Eye (tissue), 1 donor: ENCODE data around the gene AHNAK2.
"Not testable (repeated sequence)": the region's sequence is repeated elsewhere in the genome, so short reads cannot be mapped to it uniquely, and the experiment has no call there.

Source experiments
- DNase-seq: peaks from one replicate; pipeline ENCODE4 v3.0.0-alpha.2; 2015

AHNAK2 gene

DNA sequence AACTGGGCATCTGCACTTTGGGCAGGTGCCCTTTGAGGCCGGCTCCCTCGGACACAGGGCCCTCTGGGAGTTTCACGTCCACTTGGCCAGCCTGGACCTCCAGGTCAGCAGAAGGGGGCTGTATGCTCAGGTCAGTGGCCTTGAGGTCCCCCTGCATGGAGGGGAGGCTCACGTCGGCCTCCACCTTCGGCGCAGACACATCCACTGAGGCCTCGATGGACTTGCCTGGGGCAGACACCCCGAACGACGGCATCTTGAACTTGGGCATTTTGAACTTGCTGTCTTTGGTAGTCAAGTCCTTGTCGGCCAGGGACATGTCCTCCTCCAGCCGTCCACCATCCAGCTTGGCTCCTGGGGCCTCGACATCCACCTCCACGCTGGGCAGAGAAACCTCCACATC, 27.5 kb downstream of the AHNAK2 start:
- DNase-seq = not testable (repeated sequence)

DNA sequence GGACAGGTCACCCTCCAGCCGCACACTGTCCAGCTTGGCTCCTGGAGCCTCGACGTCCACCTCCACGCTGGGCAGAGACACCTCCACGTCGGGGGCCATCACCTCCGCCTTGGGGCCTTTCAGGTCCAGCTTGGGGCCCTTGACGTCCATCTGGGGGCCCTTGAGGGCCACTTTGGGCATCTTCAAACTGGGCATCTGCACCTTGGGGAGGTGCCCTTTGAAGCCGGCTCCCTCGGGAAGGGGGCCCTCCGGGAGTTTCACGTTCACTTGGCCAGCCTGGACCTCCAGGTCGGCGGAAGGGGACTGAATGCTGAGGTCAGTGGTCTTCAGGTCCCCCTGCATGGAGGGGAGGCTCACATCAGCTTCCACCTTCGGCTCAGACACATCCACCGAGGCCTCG, 28.2 kb downstream of the AHNAK2 start:
- DNase-seq = no peak

DNA sequence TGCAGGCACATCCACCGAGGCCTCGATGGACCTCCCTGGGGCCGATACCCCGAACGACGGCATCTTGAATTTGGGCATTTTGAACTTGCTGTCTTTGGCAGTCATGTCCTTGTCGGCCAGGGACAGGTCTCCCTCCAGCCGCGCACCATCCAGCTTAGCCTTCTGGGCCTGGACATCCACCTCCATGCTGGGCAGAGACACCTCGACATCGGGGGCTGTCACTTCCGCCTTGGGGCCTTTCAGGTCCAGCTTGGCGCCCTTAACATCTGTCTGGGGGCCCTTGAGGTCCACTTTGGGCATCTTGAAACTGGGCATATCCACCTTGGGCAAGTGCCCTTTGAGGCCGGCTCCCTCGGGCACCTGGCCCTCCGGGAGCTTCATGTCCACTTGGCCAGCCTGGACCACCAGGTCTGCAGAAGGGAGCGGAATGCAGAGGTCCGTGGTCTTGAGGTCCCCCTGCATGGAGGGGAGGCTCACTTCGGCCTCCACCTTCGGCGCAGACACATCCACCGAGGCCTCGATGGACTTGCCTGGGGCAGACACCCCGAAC, 28.7 kb downstream of the AHNAK2 start:
- not testable (repeated sequence) for DNase-seq

DNA sequence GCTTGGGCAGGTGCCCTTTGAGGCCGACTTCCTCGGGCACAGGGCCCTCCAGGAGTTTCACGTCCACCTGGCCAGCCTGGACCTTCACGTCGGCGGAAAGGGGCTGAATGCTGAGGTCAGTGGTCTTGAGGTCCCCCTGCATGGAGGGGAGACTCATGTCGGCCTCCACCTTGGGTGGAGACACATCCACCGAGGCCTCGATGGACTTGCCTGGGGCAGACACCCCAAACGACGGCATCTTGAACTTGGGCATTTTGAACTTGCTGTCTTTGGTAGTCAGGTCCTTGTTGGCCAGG, 29.5 kb downstream of the AHNAK2 start:
- no peak for DNase-seq

DNA sequence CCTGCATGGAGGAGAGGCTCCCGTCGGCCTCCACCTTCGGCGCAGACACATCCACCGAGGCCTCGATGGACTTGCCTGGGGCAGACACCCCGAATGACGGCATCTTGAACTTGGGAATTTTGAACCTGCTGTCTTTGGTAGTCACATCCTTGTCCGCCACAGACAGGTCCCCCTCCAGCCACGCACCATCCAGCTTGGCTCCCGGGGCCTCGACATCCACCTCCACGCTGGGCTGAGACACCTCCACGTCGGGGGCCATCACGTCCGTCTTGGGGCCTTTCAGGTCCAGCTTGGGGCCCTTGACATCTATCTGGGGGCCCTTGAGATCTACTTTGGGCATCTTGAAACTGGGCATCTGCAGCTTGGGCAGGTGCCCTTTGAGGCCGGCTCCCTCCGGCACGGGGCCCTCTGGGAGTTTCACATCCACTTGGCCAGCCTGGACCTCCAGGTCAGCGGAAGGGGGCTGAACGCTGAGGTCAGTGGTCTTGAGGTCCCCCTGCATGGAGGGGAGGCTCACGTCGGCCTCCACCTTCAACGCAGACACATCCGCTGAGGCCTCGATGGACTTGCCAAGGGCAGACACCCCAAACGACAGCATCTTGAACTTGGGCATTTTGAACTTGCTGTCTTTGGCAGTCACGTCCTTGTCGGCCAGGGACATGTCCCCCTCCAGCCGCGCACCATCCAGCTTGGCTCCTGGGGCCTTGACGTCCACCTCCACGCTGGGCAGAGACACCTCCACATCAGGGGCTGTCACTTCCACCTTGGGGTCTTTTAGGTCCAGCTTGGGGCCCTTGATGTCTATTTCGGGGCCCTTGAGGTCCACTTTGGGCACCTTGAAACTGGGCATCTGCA, 30.1 kb downstream of the AHNAK2 start:
- not testable (repeated sequence) for DNase-seq

DNA sequence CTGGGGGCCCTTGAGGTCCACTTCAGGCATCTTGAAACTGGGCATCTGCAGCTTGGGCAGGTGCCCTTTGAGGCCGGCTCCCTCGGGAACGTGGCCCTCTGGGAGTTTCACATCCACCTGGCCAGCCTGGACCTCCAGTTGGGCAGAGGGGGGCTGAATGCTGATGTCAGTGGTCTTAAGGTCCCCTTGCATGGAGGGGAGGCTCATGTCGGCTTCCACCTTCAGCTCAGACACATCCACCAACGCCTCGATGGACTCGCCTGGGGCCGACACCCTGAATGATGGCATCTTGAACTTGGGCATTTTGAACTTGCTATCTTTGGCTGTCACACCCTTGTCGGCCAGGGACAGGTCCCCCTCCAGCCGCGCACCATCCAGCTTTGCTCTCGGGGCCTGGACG, 31.0 kb downstream of the AHNAK2 start:
- not testable (repeated sequence) for DNase-seq

DNA sequence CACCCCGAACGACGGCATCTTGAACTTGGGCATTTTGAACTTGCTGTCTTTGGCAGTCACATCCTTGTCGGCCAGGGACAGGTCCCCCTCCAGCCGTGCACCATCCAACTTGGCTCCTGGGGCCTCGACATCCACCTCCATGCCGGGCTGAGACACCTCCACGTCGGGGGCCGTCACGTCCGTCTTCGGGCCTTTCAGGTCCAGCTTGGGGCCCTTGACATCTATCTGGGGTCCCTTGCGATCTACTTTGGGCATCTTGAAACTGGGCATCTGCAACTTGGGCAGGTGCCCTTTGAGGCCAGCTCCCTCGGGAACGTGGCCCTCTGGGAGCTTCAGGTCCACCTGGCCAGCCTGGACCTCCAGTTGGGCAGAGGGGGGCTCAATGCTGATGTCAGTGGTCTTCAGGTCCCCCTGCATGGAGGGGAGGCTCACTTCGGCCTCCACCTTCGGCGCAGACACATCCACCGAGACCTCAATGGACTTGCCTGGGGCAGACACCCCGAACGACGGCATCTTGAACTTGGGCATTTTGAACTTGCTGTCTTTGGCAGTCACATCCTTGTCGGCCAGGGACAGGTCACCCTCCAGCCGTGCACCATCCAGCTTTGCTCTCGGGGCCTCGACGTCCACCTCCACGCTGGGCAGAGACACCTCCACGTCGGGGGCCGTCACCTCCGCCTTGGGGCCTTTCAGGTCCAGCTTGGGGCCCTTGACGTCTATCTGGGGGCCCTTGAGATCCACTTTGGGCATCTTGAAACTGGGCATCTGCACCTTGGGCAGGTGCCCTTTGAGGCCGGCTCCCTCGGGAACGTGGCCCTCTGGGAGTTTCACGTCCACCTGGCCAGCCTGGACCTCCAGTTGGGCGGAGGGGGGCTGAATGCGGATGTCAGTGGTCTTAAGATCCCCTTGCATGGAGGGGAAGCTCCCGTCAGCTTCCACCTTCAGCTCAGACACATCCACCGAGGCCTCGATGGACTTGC, 31.9 kb downstream of the AHNAK2 start:
- DNase-seq = not testable (repeated sequence)

DNA sequence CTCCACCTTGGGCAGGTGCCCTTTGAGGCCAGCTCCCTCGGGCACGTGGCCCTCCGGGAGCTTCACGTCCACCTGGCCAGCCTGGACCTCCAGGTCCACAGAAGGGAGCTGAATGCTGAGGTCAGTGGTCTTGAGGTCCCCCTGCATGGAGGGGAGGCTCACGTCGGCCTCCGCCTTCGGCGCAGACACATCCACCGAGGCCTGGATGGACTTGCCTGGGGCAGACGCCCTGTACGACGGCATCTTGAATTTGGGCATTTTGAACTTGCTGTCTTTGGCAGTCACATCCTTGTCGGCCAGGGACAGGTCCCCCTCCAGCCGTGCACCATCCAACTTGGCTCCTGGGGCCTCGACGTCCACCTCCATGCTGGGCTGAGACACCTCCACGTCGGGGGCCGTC, 32.9 kb downstream of the AHNAK2 start:
- DNase-seq = not testable (repeated sequence)

DNA sequence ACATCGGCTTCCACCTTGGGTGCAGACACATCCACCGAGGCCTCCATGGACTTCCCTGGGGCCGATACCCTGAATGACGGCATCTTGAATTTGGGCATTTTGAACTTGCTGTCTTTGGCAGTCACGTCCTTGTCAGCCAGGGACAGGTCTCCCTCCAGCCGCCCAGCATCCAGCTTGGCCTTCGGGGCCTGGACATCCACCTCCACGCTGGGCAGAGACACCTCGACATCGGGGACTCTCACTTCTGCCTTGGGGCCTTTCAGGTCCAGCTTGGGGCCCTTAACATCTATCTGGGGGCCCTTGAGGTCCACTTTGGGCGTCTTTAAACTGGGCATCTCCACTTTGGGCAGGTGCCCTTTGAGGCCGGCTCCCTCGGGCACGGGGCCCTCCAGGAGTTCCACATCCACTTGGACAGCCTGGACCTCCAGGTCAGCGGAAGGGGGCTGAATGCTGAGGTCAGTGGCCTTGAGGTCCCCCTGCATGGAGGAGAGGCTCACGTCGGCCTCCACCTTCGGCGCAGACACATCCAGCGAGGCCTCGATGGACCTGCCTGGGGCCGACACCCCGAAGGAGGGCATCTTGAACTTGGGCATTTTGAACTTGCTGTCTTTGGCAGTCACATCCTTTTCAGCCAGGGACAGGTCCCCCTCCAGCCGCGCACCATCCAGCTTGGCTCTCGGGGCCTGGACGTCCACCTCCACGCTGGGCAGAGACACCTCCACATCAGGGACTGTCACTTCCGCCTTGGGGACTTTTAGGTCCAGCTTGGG, 33.6 kb downstream of the AHNAK2 start:
- DNase-seq = not testable (repeated sequence)

DNA sequence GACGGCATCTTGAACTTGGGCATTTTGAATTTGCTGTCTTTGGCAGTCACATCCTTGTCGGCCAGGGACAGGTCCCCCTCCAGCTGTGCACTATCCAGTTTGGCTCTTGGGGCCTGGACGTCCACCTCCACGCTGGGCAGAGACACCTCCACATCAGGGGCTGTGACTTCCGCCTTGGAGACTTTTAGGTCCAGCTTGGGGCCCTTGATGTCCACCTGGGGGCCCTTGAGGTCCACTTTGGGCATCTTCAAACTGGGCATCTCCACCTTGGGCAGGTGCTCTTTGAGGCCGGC, 34.2 kb downstream of the AHNAK2 start:
- not testable (repeated sequence) for DNase-seq

DNA sequence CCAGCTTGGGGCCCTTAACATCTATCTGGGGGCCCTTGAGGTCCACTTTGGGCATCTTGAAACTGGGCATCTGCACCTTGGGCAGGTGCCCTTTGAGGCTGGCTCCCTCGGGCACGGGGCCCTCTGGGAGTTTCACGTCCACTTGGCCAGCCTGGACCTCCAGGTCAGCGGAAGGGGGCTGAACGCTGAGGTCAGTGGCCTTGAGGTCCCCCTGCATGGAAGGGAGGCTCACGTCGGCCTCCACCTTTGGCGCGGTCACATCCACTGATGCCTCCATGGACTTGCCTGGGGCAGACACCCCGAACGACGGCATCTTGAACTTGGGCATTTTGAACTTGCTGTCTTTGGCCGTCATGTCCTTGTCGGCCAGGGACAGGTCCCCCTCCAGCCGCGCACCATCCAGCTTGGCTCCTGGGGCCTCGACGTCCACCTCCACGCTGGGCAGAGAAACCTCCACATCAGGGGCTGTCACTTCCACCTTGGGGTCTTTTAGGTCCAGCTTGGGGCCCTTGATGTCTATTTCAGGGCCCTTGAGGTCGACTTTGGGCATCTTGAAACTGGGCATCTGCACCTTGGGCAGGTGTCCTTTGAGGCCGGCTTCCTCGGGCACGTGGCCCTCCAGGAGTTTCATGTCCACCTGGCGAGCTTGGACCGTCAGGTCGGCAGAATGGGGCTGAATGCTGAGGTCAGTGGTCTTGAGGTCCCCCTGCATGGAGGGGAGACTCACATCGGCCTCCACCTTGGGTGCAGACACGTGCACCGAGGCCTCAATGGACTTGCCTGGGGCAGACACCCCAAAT, 34.8 kb downstream of the AHNAK2 start:
- DNase-seq = not testable (repeated sequence)

DNA sequence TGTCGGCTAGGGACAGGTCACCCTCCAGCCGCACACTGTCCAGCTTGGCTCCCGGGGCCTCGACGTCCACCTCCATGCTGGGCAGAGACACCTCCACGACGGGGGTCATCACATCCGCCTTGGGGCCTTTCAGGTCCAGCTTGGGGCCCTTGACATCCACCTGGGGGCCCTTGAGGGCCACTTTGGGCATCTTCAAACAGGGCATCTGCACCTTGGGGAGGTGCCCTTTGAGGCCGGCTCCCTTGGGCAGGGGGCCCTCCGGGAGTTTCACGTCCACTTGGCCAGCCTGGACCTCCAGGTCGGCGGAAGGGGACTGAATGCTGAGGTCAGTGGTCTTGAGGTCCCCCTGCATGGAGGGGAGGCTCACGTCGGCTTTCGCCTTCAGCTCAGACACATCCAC, 35.6 kb downstream of the AHNAK2 start:
- DNase-seq = no peak

DNA sequence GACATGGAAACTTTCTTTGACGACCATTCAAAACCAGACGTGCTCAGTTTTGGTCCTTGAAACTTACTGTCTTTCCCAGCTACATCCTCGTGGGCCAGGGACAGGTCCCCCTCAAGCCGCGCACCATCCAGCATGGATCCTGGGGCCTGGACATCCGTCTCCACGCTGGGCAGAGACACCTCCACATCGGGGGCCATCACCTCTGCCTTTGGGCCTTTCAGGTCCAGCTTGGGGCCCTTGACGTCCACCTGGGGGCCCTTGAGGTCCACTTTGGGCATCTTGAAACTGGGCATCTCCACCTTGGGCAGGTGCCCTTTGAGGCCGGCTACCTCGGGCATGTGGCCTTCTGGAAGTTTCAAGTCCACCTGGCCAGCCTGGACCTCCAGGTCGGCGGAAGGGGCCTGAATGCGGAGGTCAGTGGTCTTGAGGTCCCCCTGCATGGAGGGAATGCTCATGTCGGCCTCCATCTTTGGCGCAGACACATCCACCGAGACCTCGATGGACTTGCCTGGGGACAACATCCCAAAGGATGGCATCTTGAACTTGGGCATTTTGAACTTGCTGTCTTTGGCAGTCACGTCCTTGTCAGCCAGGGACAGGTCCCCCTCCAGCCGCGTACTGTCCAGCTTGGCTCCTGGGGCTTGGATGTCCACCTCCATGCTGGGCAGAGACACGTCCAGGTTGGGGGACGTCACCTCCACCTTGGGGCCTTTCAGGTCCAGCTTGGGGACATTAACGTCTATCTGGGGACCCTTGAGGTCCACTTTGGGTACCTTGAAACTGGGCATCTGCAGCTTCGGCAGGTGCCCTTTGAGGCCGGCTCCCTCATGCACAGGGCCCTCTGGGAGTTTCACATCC, 36.4 kb downstream of the AHNAK2 start:
- no peak for DNase-seq

DNA sequence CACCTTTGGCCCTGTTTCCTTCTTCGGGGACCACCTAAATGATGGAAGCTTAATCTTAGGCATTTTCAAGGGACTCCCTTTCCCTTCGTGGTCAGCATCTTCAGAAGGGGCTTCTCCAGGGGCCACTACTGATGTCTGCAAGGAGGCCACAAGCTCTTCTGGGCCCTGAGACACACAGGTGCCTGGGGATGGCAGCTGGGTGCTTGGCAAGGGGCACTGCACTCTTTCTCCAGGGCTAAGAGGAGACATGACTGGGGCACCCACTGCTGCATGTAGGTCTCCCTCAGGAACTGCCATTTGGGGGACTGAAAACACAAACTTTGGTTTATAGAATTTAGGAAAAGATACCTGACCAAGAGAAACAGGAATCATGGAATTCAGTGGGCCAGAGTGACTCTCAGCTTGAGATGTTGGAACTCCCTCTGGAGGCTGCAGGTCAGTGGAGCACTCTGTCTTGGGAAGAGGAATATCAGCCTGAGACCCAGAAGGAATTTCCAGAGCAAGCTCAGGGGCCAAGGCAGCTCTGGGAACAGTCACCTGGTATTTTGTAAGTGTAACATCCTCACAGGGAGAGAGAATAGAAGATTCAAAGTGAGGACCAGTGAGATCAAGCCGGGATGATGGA, 37.5 kb downstream of the AHNAK2 start:
- no peak for DNase-seq

DNA sequence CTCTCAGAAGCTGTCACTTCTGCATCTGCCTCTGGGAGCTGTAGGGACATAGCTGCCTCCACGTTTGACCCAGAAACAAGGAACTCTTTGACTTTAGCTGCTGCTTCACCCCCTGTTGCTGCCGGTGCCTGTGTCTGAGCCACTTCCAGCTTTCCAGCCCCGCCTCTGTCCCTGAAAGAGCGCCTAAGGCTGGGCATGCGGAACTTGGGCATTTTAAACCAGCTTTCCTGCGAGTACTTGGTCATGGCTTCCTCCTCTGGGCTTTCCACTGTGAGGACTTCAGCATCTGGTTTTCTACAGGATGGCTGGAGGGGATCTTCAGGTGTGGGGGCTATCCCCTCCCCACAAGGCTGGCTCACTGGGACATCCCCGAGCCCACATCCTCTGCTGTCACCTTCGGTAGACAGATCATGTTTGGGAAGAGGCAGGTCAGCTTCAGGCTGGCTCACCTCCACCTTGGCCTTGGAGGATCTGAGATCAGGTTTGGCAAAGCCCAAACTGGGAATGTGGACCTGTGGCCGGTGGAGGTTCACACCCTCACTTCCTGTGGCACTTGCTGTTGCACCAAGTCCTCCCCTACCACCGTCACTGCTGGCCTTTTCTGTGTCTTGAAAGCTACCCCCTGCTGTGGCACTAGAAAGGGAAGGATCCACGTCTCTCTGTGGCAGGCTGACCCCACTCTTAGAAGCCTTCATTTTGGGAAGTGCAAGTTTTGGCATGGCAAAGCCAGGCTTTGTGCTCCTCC, 38.3 kb downstream of the AHNAK2 start:
- no peak for DNase-seq

DNA sequence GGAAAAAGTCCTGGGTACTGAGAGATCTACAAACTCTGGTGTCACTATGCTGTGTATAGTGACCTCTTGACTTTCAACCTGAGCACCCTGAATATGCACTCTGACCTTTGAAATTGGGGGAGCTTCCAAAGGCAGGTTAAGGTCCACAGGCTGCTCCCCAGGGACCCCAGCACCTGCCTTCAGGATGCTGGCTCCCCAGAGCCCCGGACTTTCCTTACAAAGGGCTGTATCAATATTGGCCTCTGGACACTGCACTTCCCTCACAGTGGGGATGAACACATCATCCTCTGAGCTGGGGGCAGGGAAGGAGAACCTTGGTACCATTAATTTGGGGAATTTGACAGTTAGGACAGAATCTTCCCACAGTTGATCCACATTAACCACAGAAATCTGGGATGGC, 39.2 kb downstream of the AHNAK2 start:
- no peak for DNase-seq

DNA sequence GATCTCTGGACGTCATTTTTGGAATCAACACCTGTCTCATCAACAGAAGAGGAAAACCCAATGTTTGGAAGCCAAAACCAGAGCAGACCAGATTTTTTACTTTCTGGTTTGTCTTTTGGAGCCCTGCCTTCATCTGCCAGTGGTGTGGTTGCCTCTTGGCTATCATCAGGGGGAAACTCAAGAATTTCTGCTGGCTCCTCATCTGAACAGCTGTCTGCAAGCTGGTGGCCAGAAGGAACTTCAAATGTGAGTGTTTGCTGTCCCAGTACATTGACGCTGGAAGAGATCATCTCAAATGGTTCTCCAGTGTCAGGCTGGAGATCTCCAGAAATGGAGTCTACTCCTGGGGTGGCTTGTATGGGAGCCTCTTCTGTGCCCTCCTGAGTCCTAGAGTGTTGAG, 39.7 kb downstream of the AHNAK2 start:
- no peak for DNase-seq

DNA sequence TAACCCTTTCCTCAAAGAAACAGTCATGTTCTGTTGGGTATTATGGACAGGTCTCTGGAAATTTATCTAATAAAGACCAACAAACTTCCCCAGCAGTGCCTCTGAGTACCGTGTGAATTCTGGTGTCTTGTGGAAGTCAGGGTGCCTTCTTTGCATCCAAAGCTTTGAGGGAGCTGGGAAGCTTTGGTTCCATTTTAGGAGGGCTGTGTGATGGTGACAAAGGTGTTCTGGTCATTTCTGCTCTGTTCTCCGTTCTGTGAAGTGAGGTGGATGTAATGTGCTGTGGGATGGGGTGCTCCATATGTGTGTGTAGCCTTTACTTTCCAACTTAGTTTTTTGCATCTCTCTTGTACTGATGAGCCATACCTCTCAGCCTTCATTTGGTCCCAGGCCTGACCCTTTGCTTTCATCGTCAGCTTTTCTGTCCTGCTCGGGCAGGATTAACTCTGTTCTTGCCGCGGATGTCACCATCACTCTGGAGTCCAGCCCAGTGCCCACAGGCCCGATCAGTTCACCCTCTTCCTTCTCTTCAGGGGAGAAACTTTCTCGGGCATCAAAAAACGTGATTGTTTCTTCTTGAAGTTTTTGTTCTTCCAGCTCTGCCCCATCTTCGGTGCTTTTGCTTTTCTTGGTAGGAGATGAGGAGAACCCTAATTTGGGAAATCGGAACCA, 40.3 kb downstream of the AHNAK2 start:
- no peak for DNase-seq

DNA sequence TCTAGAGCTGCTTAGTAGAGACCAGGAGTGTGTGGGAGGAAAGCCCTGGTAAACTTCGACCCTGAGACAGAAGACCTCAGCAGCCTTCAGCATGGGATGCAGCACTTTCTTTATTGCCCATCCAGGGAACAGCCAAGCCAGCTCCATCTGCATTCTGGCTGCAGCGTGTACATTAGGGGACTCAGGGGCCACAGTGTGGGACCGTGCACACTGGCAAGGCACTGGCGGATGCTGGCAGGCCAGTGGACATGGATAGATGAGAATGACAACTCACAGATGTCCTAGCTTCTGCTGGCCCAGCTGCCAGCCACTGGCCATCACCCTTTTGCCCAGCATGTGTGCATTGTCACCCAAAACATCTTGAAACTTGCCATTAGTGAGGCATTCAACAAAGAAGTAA, 41.0 kb downstream of the AHNAK2 start:
- no peak for DNase-seq
